SK-N-SH (cell line): Measurements from ENCODE around the gene TCP10L. TPM values are rescaled to one million over a fixed set of nuclear protein-coding genes. Genes with fewer than 3 reads are reported as not detected.

Experiments used
- CTCF ChIA-PET: fragments of 300-600, 350-600 bp; formaldehyde crosslinking; extraction: SDS; loops from one replicate; lab custom pipeline; 2021; lab: Yijun Ruan, JAX
- POLR2A ChIA-PET: fragments of 350-600 bp; sonication (Branson Sonifier 250); formaldehyde crosslinking; extraction: SDS; loops from one replicate; lab custom pipeline; 2020; ENCODE audit warnings: antibody characterized with exemption, inconsistent platforms; lab: Yijun Ruan, JAX
- DNase-seq: peaks from one replicate; pipeline ENCODE4 v3.0.0; 2012
- H2AFZ ChIP-seq: fragments of 200-600 bp; sonication (generic); 2 replicates; pipeline ENCODE4 v1.8.1; 2016; ENCODE audit warnings: antibody characterized with exemption, mild to moderate bottlenecking, low read depth
- H3F3A ChIP-seq: fragments of 200-600 bp; sonication (generic); replicated peaks from 2 replicates; pipeline ENCODE3; 2016; ENCODE audit warnings: antibody characterized with exemption, mild to moderate bottlenecking; ENCODE audit not compliant: insufficient read depth
- H3K27ac ChIP-seq, 2 experiments: fragments of 200-500 bp in 1 of 2; fragments of 200-600 bp in 1 of 2; sonication (Bioruptor generic) in 1 of 2; sonication (generic), shearing (Covaris generic) in 1 of 2; 2 replicates each; pipeline versions ENCODE4 v1.5.1 to v1.6.1; 2014 to 2016; ENCODE audit warnings: low read depth in 2 of 2, inconsistent platforms in 1 of 2, low read length in 1 of 2, mild to moderate bottlenecking in 1 of 2, mixed read lengths in 1 of 2
- H3K27me3 ChIP-seq: fragments of 200-600 bp; sonication (generic), shearing (Covaris generic); 2 replicates; pipeline ENCODE4 v1.6.1; 2016; ENCODE audit warnings: mixed run types; ENCODE audit not compliant: insufficient read depth
- H3K36me3 ChIP-seq, 2 experiments: fragments of 200-500 bp in 1 of 2; fragments of 200-600 bp in 1 of 2; sonication (Bioruptor generic) in 1 of 2; sonication (generic) in 1 of 2; replicated peaks in 1 of 2; 2 replicates each; pipeline versions ENCODE3 to v1.5.1; 2014 to 2016; ENCODE audit warnings: low read length in 1 of 2, mild to moderate bottlenecking in 1 of 2; ENCODE audit not compliant: insufficient read depth in 2 of 2, control insufficient read depth in 1 of 2
- H3K4me1 ChIP-seq, 2 experiments: fragments of 200-500 bp in 1 of 2; fragments of 200-600 bp in 1 of 2; sonication (Bioruptor generic) in 1 of 2; sonication (generic), shearing (Covaris generic) in 1 of 2; 2 replicates each; pipeline versions ENCODE4 v1.5.1 to v1.6.1; 2014 to 2016; ENCODE audit warnings: low read depth in 1 of 2, low read length in 1 of 2, mixed run types in 1 of 2; ENCODE audit not compliant: insufficient read depth in 2 of 2, control insufficient read depth in 1 of 2
- H3K4me2 ChIP-seq: fragments of 200-600 bp; sonication (generic), shearing (Covaris generic); 2 replicates; pipeline ENCODE4 v1.6.1; 2017; ENCODE audit warnings: mixed run types
- H3K4me3 ChIP-seq, 2 experiments: fragments of 200-500 bp in 1 of 2; fragments of 200-600 bp in 1 of 2; sonication (Bioruptor generic) in 1 of 2; sonication (generic), shearing (Covaris generic) in 1 of 2; 2 replicates each; pipeline versions ENCODE4 v1.5.1 to v1.8.1; 2014 to 2016; ENCODE audit warnings: low read depth in 2 of 2, inconsistent platforms in 1 of 2, low read length in 1 of 2, mild to moderate bottlenecking in 1 of 2, mixed read lengths in 1 of 2, moderate library complexity in 1 of 2
- H3K79me2 ChIP-seq: fragments of 200-600 bp; sonication (generic); 2 replicates; pipeline ENCODE4 v1.8.1; 2017; ENCODE audit warnings: mild to moderate bottlenecking; ENCODE audit not compliant: insufficient read depth
- H3K9ac ChIP-seq: fragments of 200-600 bp; sonication (generic); 2 replicates; pipeline ENCODE4 v1.6.1; 2017; ENCODE audit warnings: mixed run types
- H3K9me2 ChIP-seq: fragments of 200-600 bp; sonication (generic); 2 replicates; pipeline ENCODE4 v1.6.1; 2017; ENCODE audit warnings: mixed run types
- H3K9me3 ChIP-seq: fragments of 200-600 bp; sonication (generic); 2 replicates; pipeline ENCODE4 v1.6.1; 2017; ENCODE audit warnings: mixed run types, mild to moderate bottlenecking, moderate library complexity
- H4K20me1 ChIP-seq: fragments of 200-600 bp; sonication (generic); 2 replicates; pipeline ENCODE4 v1.6.1; 2017; ENCODE audit warnings: mild to moderate bottlenecking, mixed run types; ENCODE audit not compliant: insufficient read depth
- CHD2 ChIP-seq: fragments of 150-350 bp; IDR thresholded peaks from 2 replicates; pipeline ENCODE4 v1.6.1; 2018; ENCODE audit warnings: low read length; ENCODE audit not compliant: partially characterized antibody
- ELF1 ChIP-seq: IDR thresholded peaks from 2 replicates; pipeline ENCODE4 v1.4.0; 2012
- EP300 ChIP-seq, 2 experiments: IDR thresholded peaks; 2 replicates each; pipeline versions ENCODE4 v1.4.0 to v1.6.1; 2012; ENCODE audit warnings: borderline replicate concordance in 1 of 2, low read depth in 1 of 2, low read length in 1 of 2
- FOXJ3 ChIP-seq: sonication (generic); formaldehyde crosslinking; IDR thresholded peaks from 2 replicates; pipeline ENCODE4 v1.5.1; 2020; ENCODE audit warnings: mild to moderate bottlenecking, missing genetic modification reagents
- FOXM1 ChIP-seq: IDR thresholded peaks from 2 replicates; pipeline ENCODE4 v1.4.0; 2012; ENCODE audit warnings: low read depth, mild to moderate bottlenecking
- GATA2 ChIP-seq: sonication (generic); formaldehyde crosslinking; IDR thresholded peaks from 2 replicates; pipeline ENCODE4 v1.5.0; 2020; ENCODE audit warnings: mild to moderate bottlenecking, missing genetic modification reagents
- JUND ChIP-seq: IDR thresholded peaks from 2 replicates; pipeline ENCODE4 v1.4.0; 2012
- MAX ChIP-seq: IDR thresholded peaks from 2 replicates; pipeline ENCODE4 v1.4.0; 2012; ENCODE audit warnings: low read depth
- MEF2A ChIP-seq: IDR thresholded peaks from 2 replicates; pipeline ENCODE4 v1.4.0; 2012; ENCODE audit warnings: low read depth, borderline replicate concordance
- MXI1 ChIP-seq: IDR thresholded peaks from 2 replicates; pipeline ENCODE4 v1.6.1; 2012; ENCODE audit warnings: mild to moderate bottlenecking, low read depth, low read length, improper control_type of control experiment
- NFIC ChIP-seq: IDR thresholded peaks from 2 replicates; pipeline ENCODE4 v1.4.0; 2012; ENCODE audit warnings: borderline replicate concordance
- NRF1 ChIP-seq: IDR thresholded peaks from 2 replicates; pipeline ENCODE4 v1.6.1; 2012; ENCODE audit warnings: low read depth, mild to moderate bottlenecking, low read length
- PBX3 ChIP-seq: IDR thresholded peaks from 2 replicates; pipeline ENCODE4; 2012
- POLR2AphosphoS5 ChIP-seq: IDR thresholded peaks from 2 replicates; pipeline ENCODE4 v1.6.1; 2012; ENCODE audit warnings: low read depth, low read length
- RFX5 ChIP-seq: IDR thresholded peaks from 2 replicates; pipeline ENCODE4 v1.6.1; 2012; ENCODE audit warnings: mild to moderate bottlenecking, improper control_type of control experiment, low read length
- SIN3A ChIP-seq: IDR thresholded peaks from 2 replicates; pipeline ENCODE4 v1.6.1; 2012; ENCODE audit warnings: low read depth, mild to moderate bottlenecking, low read length, moderate library complexity, borderline replicate concordance
- SMC3 ChIP-seq: IDR thresholded peaks from 2 replicates; pipeline ENCODE4 v1.6.1; 2012; ENCODE audit warnings: low read depth, low read length, improper control_type of control experiment
- TAF1 ChIP-seq: IDR thresholded peaks from 2 replicates; pipeline ENCODE4 v1.6.1; 2012; ENCODE audit warnings: low read depth, mild to moderate bottlenecking, low read length, moderate library complexity, borderline replicate concordance
- TEAD4 ChIP-seq: IDR thresholded peaks from 2 replicates; pipeline ENCODE4 v1.4.0; 2012; ENCODE audit warnings: mild to moderate bottlenecking, borderline replicate concordance; ENCODE audit not compliant: insufficient read depth
- USF1 ChIP-seq: IDR thresholded peaks from 2 replicates; pipeline ENCODE4 v1.4.0; 2012; ENCODE audit warnings: low read depth, borderline replicate concordance
- USF2 ChIP-seq: fragments of 150-350 bp; IDR thresholded peaks from 2 replicates; pipeline ENCODE4 v1.6.1; 2017; ENCODE audit warnings: antibody characterized with exemption, low read length, low read depth, borderline replicate concordance
- YY1 ChIP-seq: IDR thresholded peaks from 2 replicates; pipeline ENCODE4 v1.4.0; 2012; ENCODE audit warnings: low read depth, mild to moderate bottlenecking
- ZBTB33 ChIP-seq: IDR thresholded peaks from 2 replicates; pipeline ENCODE4 v1.4.0; 2012; ENCODE audit warnings: low read depth, borderline replicate concordance
- WGBS: methylation state at CpG from one replicate; pipeline ENCODE4 v1.1.6; 2017; ENCODE audit warnings: low lambda C conversion rate; 5-methylcytosine and 5-hydroxymethylcytosine counted together
- polyA plus RNA-seq, 3 experiments: library from polyadenylated mRNA; depleted of rRNA; stranded (reverse); fragments of >200 nt; gene quantifications; 2 replicates each; pipeline ENCODE4 v1.2.3, GENCODE V29; 2012

Gene TCP10L
- polyA plus RNA-seq (2012; rRNA removed), result 0.08 and 0.33 TPM in 2 replicates
- 0.08 and 0.18 TPM in 2 replicates for polyA plus RNA-seq (2012; cell fraction: cytosol; rRNA removed)
- 0.23 and 0.46 TPM in 2 replicates for polyA plus RNA-seq (2012; cell fraction: nucleus; rRNA removed)

- Histone ChIP-seq H3K36me3 (no peaks in the 10 kb centered on the region), H3K4me1 (no peaks in the 10 kb centered on the region), H3K4me3 (no peak within 1 kb of the TSS), H4K20me1 (no peaks in the 10 kb centered on the region), H3K4me2 (no peak within 1 kb of the TSS), H3K27me3 (no peaks in the 10 kb centered on the region), H3F3A (no peaks in the 10 kb centered on the region), H2AFZ (no peak within 1 kb of the TSS), H3K79me2 (no peaks in the 10 kb centered on the region), H3K9me2 (no peaks in the 10 kb centered on the region), H3K9ac (no peak within 1 kb of the TSS), H3K9me3 (no peaks in the 10 kb centered on the region), H3K27ac (no peak within 1 kb of the TSS)
- ChIA-PET POLR2A (no interaction called here), CTCF (interaction anchor here (0.6 to 1.3 kb wide), 2 partner anchors 16 to 182 kb away, joined by 3 to 4 read pairs; no protein-coding TSS in a partner anchor)
- WGBS, result 77% methylated on average over 17 of the region's 17 CpGs
- DNase-seq, result no peak
- TF ChIP-seq POLR2AphosphoS5 (no peak), TEAD4 (no peak), MXI1 (no peak), JUND (no peak), SIN3A (no peak), EP300 (IDR thresholded peaks at IDR 0.05; ENCODE audit: borderline replicate concordance in 1 of 2, low read depth in 1 of 2, low read length in 1 of 2) (no peak), GATA2 (CRISPR knock-in tag) (no peak), SMC3 (no peak), MEF2A (no peak), TAF1 (no peak), PBX3 (no peak), NFIC (no peak), FOXJ3 (CRISPR knock-in tag) (no peak)
Observed at GRCh38 chr21:32585042-32585710, at the start of gene TCP10L. TSS of gene TCP10L (minus strand) at chr21:32585523. CDS start at chr21:32584304, 1,219 bp downstream.

- H3F3A ChIP-seq, result no peaks in the 10 kb centered on the region
- H3K9me3 ChIP-seq, result no peaks in the 10 kb centered on the region
- no peak overlapping the region for H3K9ac ChIP-seq
- H2AFZ ChIP-seq, result no peak overlapping the region
- H4K20me1 ChIP-seq, result no peaks in the 10 kb centered on the region
- peaks cover 10 to 21% of the 10 kb centered on the region in 2 experiments for H3K36me3 ChIP-seq
- ChIA-PET CTCF (interaction anchor here (1.3 to 2.0 kb wide), 3 partner anchors 16 to 57 kb away, joined by 4 to 7 read pairs (median 6); no protein-coding TSS in a partner anchor), POLR2A (no interaction called here)
- DNase-seq, result no peak
- 95% methylated on average over 3 of the region's 3 CpGs for WGBS
- no peaks in the 10 kb centered on the region for H3K27me3 ChIP-seq
- H3K9me2 ChIP-seq, result no peaks in the 10 kb centered on the region
- H3K79me2 ChIP-seq, result no peaks in the 10 kb centered on the region
- H3K4me3 ChIP-seq, result no peak overlapping the region
- H3K4me2 ChIP-seq, result no peak overlapping the region
- no peaks in the 10 kb centered on the region for H3K4me1 ChIP-seq
- H3K27ac ChIP-seq, result no peak overlapping the region
- no peak for TF ChIP-seq CHD2
- TF ChIP-seq ELF1, result no peak
- no peak for TF ChIP-seq MAX
- TF ChIP-seq MEF2A, result no peak
- TF ChIP-seq USF1, result no peak
- no peak for TF ChIP-seq EP300 (IDR thresholded peaks at IDR 0.05; ENCODE audit: borderline replicate concordance in 1 of 2, low read depth in 1 of 2, low read length in 1 of 2)
- no peak for TF ChIP-seq RFX5
- TF ChIP-seq YY1, result no peak
- no peak for TF ChIP-seq GATA2 (CRISPR knock-in tag)
- TF ChIP-seq ZBTB33, result no peak
- TF ChIP-seq TEAD4, result no peak
- no peak for TF ChIP-seq USF2
- no peak for TF ChIP-seq NRF1
- TF ChIP-seq FOXM1, result no peak
- TF ChIP-seq POLR2AphosphoS5, result no peak
- no peak for TF ChIP-seq TAF1
Observed at GRCh38 chr21:32626621-32627196, 41.4 kb upstream of the TCP10L start.
